ENCODE results near the gene TMPRSS6.

TMPRSS6 gene
- 0.61 to 0.96 reads per million in 2 donors for total RNA-seq

DNA sequence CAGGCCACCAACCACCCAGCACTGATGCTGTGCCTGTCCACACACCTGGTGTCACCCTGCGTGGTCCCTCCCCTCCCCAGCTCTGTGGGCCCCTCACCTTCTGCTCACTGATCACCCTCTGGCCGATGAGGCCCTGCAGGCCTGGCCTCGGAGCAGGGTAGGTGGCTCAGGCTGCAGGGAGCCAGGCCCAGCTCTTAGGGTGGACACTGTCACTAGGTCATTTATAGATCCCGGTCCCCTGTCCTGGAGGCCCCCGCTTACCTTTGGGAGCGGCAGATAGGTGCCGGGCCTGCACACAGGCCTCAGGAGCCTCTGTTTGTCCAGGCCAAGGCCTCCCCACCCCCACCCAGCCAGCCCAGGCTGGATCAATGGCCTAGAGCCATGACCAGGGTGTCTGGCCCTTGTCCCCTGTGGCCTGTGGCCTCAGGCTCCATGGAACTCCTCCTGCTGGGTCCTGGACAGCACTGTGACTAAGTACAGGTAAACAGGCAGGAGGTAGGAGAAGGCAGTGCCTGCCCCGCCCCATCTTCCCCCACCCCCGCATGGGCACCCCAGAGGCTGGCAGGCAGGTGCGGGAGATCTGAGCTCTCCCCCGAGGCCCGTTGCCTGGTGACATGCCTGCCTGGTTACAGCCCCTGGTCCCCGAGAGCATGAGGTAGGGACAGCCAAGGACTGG lies at the start of gene TMPRSS6:
TSS of gene TMPRSS6 (minus strand) at position 472 of the 676 bp plus-strand sequence. CDS start 6,296 bp downstream, outside the sequence.
- DNase-seq, result no peak

- no peak for DNase-seq
Measured at GRCh38 chr22:37158963-37159290, 49.4 kb upstream of the TMPRSS6 start.

- DNase-seq, result no peak
Measured at GRCh38 chr22:37157516-37158285, 48.2 kb upstream of the TMPRSS6 start.

DNA sequence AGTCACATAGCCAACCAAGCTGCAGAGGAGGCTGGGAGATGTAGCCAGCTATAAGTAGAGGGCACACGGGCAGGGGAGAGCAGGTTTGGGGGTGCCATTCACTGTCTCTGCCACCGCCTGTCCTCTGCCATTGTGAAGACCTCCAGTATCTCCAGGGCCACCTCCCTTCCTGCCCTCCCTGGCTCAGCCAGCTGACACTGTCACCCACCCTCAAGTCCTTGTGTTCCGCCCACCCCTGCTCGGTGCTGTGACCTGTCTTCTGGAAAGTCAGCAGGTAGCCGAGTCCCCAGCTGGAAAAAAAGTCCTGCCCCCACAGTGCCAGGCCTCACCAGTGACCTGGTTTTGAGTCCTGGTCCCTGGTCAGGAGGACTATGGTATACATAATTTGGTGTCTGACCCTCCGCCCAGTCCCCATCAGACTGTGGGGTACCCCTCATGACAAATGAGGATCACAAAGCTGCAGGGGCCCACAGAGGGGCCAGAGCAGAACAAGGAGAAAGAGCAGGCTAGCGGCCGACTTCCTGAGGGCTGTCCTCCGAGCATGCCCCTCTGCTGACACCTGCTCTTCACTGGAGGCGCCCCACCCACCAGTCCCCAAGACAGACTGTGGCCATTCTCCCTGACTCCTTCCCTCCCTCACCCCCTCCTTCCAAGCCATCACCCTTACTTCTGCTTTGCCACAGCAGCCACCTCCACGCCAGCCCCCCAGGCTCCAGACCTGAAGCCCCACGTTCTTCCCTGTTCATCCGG lies 47.3 kb upstream of the TMPRSS6 start:
- no peak for DNase-seq

DNA sequence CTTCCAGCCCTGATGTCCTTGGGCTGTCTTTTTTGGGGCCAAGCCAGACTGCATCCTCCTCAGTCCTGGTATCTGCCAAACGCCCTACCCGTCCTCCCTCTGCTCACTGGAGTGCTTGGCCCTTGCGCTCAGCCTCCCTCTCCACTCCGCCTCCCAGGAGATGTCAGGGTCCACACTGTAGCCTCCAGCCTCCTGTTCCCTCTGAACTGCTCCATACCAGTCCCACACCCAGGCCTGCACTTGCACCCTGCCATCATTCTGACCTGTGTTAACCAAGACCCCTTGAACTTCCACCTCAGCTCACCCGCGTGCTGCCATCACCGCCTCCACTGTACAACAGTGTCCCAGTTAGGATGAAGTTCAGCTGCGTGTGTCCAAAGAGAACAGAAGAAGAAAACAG lies 46.5 kb upstream of the TMPRSS6 start:
- DNase-seq, result no peak

DNA sequence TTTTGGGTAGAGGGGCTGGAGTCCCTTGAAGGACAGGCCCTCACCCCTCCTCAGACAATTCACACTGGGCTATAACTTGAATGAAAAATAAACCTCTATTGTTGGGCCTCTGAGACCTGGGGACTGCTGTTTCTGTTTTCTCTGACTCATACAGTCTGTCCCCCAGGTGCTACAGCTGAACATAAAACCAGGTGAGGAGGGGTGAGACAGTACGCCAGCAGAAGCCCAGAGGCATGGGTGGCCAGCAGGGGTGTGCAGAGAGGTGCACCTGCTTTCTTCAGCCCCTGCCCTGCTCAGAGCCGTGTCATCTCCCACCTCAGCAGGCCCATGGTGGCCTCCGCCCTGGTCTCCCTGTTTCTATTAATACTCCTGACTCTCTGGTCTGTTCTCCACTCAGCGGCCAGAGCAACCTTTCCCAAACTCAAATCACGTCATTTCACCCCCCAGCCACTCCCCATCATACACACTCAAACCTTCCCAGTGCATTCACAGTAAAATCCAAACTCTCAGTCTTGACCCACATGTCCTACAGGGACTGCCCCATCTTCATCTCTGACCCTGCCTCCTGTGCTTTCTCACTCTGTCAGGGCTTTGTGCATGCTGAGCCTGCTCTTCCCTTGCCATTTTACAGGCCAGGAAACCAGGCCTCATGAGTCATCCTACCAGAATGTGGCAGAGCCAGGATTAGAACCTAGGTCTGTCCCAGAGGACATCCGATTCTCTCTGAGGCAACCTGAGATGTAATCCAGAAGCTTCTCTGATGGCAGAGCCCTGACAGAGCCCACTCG lies 45.6 kb upstream of the TMPRSS6 start:
- DNase-seq, result no peak

DNA sequence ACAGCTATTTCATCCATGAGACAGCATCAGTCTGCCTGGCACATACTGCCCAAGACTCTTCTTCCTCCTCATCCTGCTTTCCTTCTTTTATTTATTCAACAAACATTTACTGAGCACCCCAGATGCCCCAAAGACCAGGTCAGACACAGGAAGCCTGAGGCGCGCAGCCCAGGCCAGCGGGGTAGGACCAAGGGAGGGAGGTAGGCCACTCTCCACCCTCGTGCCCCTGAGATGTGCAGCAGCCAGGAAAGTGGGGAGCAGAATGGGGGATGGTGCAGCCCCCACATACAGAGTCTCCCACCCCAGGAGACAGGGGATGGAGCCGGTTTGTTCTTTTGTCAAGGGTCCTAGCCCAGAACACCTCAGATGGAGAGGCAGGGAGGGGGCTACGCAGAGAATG lies 44.4 kb upstream of the TMPRSS6 start:
- DNase-seq, result no peak

DNA sequence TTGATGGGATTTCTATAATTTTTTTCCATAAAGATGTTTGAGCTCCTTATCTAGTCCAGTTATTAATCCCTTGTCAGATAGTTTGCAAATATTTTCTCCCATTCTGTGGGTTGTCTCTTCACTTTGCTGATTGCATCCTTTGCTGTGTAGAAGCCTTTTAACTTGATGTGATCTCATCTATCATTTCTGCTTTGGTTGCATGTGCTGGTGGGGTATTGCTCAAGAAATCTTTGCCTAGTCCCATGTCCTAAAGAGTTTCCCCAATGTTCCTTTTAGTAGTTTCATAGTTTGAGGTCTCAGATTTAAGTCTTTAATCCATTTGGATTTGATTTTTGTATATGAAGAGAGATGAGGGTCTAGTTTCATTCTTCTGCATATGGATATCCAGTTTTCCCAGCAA lies 41.9 kb upstream of the TMPRSS6 start:
- no peak for DNase-seq

- DNase-seq, result no peak
Measured at GRCh38 chr22:37150701-37151100, 41.2 kb upstream of the TMPRSS6 start.

DNA sequence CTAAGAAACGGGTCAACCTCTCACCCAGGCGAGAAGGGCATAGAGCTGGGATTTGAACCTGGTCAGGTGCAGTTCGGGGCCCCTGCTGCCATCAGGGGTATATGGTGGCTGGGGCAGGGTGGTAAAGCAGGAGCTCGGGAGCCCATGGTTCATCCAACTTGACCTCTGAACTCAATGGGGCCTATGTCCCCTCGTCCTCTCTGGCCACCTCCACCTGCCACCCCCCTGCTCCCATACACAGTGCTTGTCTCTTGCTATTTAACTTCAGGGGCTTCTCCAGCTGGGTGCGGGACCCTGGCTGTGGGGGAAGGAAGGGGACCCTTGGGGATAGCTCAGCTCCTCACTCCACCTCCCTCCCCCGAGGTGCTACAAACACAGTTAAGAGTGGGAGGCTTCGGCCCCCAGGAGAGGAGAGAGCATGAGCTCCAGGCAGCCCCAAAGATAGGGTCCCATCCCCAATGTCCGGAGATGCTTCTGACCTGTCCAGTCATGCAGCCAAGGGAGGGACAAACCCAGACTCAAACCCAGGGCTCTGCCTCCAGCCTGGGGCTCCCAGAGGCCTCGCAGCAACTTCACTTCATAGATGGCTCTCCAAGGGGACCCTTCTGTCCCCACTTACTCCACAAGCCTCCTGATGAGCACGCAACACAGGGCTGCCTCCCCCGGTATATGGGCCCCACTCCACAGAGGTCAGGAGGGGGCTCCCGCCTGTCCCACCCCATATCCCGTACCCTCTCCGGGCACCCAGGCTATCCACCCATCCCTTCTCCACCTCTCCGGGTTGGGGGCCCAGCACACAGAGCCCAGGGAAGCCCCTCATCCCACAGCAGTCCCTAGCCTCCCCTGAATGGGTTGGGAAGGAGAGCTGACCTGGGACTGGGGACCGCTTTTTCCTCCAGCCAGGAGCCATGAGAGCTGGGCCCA lies 39.5 kb upstream of the TMPRSS6 start:
- no peak for DNase-seq

DNA sequence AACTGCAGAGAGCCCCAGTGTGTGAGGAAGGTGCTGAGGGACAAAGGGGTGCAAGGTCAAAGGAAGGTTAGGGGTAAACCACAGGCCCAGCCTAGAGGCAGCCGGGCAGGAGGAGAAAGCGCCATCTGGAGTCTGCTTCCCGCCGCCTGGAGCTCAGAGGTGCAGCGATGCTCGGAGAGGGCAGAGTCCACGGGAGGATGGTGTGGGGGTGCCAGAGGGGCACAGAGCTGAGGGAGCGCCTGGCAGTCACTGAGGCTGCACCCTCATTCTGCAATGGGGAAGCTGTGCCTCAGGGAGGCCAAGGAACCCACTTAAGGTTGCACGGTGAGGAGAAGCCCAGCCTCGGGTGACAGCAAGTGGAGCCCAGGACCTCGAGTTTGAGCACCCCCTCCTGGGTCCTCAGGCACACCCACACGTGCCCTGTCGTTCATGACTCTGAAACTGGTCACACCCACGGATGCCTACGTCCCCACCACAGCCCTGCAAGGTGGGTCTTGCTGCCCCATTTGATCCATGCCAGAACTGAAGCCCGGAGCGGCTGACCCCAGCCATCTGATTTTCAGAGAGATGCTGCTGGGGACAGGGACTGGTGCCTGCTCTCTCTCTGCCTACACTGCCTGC lies 38.6 kb upstream of the TMPRSS6 start:
- DNase-seq, result no peak

- DNase-seq, result no peak
Measured at GRCh38 chr22:37147186-37147990, 37.9 kb upstream of the TMPRSS6 start.

GRCh38 chr22:37146507-37147180 lies 37.1 kb upstream of the TMPRSS6 start:
- no peak for DNase-seq

DNA sequence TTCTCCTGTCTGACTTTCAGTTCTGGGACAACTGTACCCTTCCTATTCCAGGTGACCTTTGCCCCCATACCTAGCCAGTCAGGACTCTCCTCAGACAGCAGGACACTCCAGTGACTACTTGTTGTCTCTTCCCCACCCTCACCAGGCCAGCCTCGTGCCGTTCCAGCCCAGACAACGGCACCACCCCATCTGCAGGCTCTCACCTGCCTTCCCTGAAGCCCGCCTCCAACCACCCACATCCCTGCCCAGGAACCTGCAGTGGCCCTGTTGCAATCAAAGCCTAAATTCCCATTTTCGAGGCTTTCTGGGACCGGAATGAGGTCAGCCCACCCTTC lies 36.5 kb upstream of the TMPRSS6 start:
- DNase-seq, result no peak

DNA sequence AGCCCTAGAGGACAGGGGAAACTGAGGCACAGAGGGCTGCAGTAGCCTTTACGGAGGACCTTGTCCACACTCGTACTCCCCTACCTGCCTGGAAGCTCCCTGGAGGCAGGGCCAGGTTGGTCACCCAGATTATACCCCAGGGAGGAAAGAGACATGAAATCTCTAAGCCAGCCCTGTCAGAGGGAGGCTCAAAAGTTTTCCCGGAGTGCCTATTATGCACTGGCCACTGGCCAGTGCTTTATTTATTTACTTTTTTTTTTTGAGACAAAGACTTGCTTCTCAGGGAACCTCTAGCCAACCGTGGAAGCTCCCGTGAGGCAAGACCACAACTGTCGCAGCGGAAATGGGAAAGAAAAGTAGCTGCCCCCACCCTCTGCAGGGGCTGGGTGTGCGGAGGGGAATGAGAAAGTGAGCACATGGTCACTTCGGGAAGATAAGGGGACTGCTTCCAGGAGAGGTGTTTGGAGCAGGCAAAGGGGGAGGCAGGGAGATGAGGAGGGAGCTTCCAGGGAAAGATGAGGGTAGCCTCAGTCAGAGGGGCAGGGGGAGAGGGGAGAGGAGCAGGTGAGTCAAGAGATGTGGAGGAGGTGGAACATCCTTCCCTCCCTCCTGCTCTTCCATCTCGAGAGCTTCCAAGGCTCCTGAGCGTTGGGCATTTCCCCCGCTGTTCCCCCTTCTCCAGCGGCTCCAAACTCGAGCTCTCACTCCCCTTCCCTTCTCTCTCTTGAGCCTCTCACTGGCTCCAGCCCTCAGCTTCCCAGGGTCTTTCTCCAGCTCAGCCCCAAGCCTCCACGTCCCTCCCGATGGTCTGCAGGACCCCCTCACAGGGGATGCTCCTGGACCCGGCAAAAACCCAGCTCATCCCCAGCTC lies 35.9 kb upstream of the TMPRSS6 start:
- no peak for DNase-seq

- DNase-seq, result no peak
Measured at GRCh38 chr22:37144180-37144554, 34.7 kb upstream of the TMPRSS6 start.

DNA sequence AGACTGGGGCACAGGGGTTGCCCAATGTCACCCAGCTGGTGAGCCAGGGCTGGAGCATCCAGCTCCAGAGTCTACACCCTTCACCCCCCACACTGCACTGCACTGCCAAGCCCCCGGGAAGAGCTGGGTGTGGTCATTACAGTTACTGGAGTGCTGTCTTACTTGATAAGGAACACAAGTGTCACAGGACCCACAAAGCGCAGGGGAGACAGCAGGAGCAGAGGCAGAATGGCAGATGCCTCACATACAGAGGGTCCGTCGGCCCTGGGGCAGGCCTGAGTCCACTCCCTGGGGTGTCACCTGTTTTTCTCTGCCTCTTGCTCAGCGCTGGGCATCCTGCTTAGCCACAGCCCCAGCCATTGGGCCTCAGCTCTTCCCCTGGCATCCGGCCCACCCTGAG lies 32.5 kb upstream of the TMPRSS6 start:
- no peak for DNase-seq

DNA sequence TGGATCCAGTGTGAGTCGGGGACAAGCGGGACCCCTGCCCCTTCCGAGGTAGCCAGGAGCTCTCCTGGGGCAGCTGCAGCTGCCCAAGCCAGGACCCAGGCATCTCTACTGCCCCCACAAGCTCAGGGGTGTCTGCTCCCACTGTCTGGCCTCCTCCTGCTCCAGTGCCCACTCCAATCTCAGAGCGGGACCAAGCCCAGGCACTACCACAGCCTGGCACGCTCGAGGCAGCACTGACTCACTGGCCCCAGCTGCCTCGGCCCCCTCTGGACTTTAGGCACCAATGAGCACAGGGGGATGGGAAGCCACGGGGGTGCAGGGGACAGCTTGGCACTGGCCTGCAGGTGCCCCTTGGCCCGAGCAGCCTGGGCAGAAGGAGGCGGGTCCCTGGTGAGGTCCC lies 32.0 kb upstream of the TMPRSS6 start:
- no peak for DNase-seq

- DNase-seq, result no peak
Measured at GRCh38 chr22:37140686-37141323, 31.3 kb upstream of the TMPRSS6 start.

Measured in activated gamma-delta T cell (primary cell).